Activated CD8-positive, alpha-beta T cell treated with anti-CD3 and anti-CD28 coated beads for 36 hours (primary cell): ENCODE measurements around the gene SNX15. TPM values are rescaled to one million over a fixed set of nuclear protein-coding genes. Genes with fewer than 3 reads are reported as not detected.

Source experiments
- ATAC-seq: fragments of 200-7000 bp; cut with Tn5 transposase; one replicate; pipeline ENCODE4 v1.10.0; 2021; ENCODE audit warnings: mild to moderate bottlenecking, moderate library complexity
- CTCF ChIA-PET: fragments of 350-600 bp; sonication (Branson Sonifier 250); formaldehyde crosslinking; loops from one replicate; lab custom pipeline; 2021; ENCODE audit warnings: antibody characterized with exemption; lab: Charles Lee
- POLR2A ChIA-PET: fragments of 350-600 bp; sonication (Branson Sonifier 250); formaldehyde crosslinking; loops from one replicate; lab custom pipeline; 2021; ENCODE audit warnings: antibody characterized with exemption; lab: Charles Lee
- DNase-seq: peaks from one replicate; pipeline ENCODE4 v3.0.0-alpha.2; 2020
- H3K27ac Mint-ChIP-seq: one replicate; pipeline ENCODE4 v1.8.0; 2021; ENCODE audit warnings: mild to moderate bottlenecking, mixed read lengths
- H3K27me3 Mint-ChIP-seq: one replicate; pipeline ENCODE4 v1.8.0; 2021; ENCODE audit warnings: mixed read lengths
- H3K36me3 Mint-ChIP-seq: one replicate; pipeline ENCODE4 v1.8.0; 2021; ENCODE audit warnings: low read depth, mixed read lengths
- H3K4me1 Mint-ChIP-seq: one replicate; pipeline ENCODE4 v1.8.0; 2021; ENCODE audit warnings: low read depth, mixed read lengths
- H3K4me3 Mint-ChIP-seq: one replicate; pipeline ENCODE4 v1.8.0; 2021; ENCODE audit warnings: mild to moderate bottlenecking, moderate library complexity, mixed read lengths
- H3K9me3 Mint-ChIP-seq: one replicate; pipeline ENCODE4 v1.8.0; 2021; ENCODE audit warnings: mixed read lengths
- CTCF ChIP-seq: fragments of 200-600 bp; IDR thresholded peaks from one replicate; pipeline ENCODE4 v1.8.0; 2022; ENCODE audit warnings: antibody characterized with exemption, mild to moderate bottlenecking
- intact Hi-C: fragments of 100-400 bp; cut with micrococcal nuclease; formaldehyde crosslinking; loops from one replicate; pipeline ENCODE4 v1.10.0; 2022
- total RNA-seq, 2 experiments: library from RNA; stranded (reverse); gene quantifications; one replicate each; pipeline ENCODE4 v1.2.3, GENCODE V29; 2021

The SNX15 gene
- total RNA-seq, 2 experiments from 2014 or later, result 4.7 to 5.7 TPM

GRCh38 chr11:65066315-65066714, 39.1 kb downstream of the SNX15 start:
- intact Hi-C loops, result no loop called here
- POLR2A ChIA-PET, result interaction anchor here (2.0 kb wide), 1 partner anchor 12 kb away, joined by 6 read pairs; no protein-coding TSS in a partner anchor
- Mint-ChIP-seq H3K4me1 (peaks cover 2% of the 10 kb centered on the region), H3K9me3 (no peaks in the 10 kb centered on the region), H3K36me3 (no peaks in the 10 kb centered on the region), H3K27ac (no peak overlapping the region), H3K27me3 (no peaks in the 10 kb centered on the region), H3K4me3 (no peak overlapping the region)
- DNase-seq (no peak), ATAC-seq (no peak)
- CTCF ChIA-PET, result no interaction called here
- no peak for TF ChIP-seq CTCF

GRCh38 chr11:65066805-65067291, 39.6 kb downstream of the SNX15 start:
- intact Hi-C loops, result no loop called here
- Mint-ChIP-seq H3K27me3 (no peaks in the 10 kb centered on the region), H3K27ac (no peak overlapping the region), H3K4me3 (no peak overlapping the region), H3K36me3 (no peaks in the 10 kb centered on the region), H3K4me1 (peaks cover 2% of the 10 kb centered on the region), H3K9me3 (no peaks in the 10 kb centered on the region)
- POLR2A ChIA-PET, result interaction anchor here (2.0 kb wide), 1 partner anchor 11 kb away, joined by 6 read pairs; no protein-coding TSS in a partner anchor
- TF ChIP-seq CTCF, result no peak
- no peak for DNase-seq
- ATAC-seq, result no peak
- CTCF ChIA-PET, result no interaction called here

- Mint-ChIP-seq H3K9me3 (no peaks in the 10 kb centered on the region), H3K4me1 (peaks cover 2% of the 10 kb centered on the region), H3K36me3 (no peaks in the 10 kb centered on the region), H3K27ac (no peak overlapping the region), H3K4me3 (no peak overlapping the region), H3K27me3 (no peaks in the 10 kb centered on the region)
- intact Hi-C loops, result no loop called here
- no peak for TF ChIP-seq CTCF
- ChIA-PET POLR2A (no interaction called here), CTCF (no interaction called here)
- DNase-seq, result no peak
- ATAC-seq, result no peak
Observed at GRCh38 chr11:65067446-65067845, 40.2 kb downstream of the SNX15 start.

GRCh38 chr11:65069217-65069616, 42.0 kb downstream of the SNX15 start:
- no peaks in the 10 kb centered on the region for H3K9me3 Mint-ChIP-seq
- no peak for DNase-seq
- H3K4me3 Mint-ChIP-seq, result no peak overlapping the region
- intact Hi-C loops, result no loop called here
- no peak for ATAC-seq
- ChIA-PET POLR2A (interaction anchor here (1.5 kb wide), 1 partner anchor 8 kb away, joined by 3 read pairs; no protein-coding TSS in a partner anchor), CTCF (interaction anchor here (0.8 to 1.0 kb wide), 2 partner anchors 14 to 287 kb away, joined by 3 to 5 read pairs; no protein-coding TSS in a partner anchor)
- no peaks in the 10 kb centered on the region for H3K36me3 Mint-ChIP-seq
- no peaks in the 10 kb centered on the region for H3K27me3 Mint-ChIP-seq
- TF ChIP-seq CTCF, result no peak
- H3K27ac Mint-ChIP-seq, result no peak overlapping the region
- H3K4me1 Mint-ChIP-seq, result peaks cover 2% of the 10 kb centered on the region

- intact Hi-C loops, result no loop called here
- peaks cover 2% of the 10 kb centered on the region for H3K4me1 Mint-ChIP-seq
- no peaks in the 10 kb centered on the region for H3K27me3 Mint-ChIP-seq
- H3K36me3 Mint-ChIP-seq, result peaks cover 6% of the 10 kb centered on the region
- no peak overlapping the region for H3K27ac Mint-ChIP-seq
- CTCF ChIA-PET, result interaction anchor here (1.0 to 1.2 kb wide), 3 partner anchors 58 to 108 kb away, joined by 3 to 4 read pairs (median 3); partner anchors contain the start of gene ARL2
- POLR2A ChIA-PET, result interaction anchor here (1.2 kb wide), 2 partner anchors 8 to 11 kb away, joined by 3 to 5 read pairs; partner anchors contain the start of gene CDCA5
- no peak for TF ChIP-seq CTCF
- DNase-seq, result no peak
- no peaks in the 10 kb centered on the region for H3K9me3 Mint-ChIP-seq
- no peak overlapping the region for H3K4me3 Mint-ChIP-seq
- ATAC-seq, result no peak
Observed at GRCh38 chr11:65071907-65072630, 44.8 kb downstream of the SNX15 start.
